AG10803 (cell line): ENCODE results near the gene ANGEL1.

Source experiments
- DNase-seq: peaks from one replicate; pipeline ENCODE4 v3.0.0; 2010; ENCODE audit warnings: low read depth
- H3K4me3 ChIP-seq: 2 replicates; pipeline ENCODE4 v1.5.1; 2011; ENCODE audit warnings: mild to moderate bottlenecking, low read length, control low read depth
- TF ChIP-seq, protein P1 (sequence below): conservative IDR thresholded peaks from 2 replicates; pipeline ENCODE4 v1.5.1; 2011; ENCODE audit warnings: mild to moderate bottlenecking, low read length, control low read depth, inconsistent platforms

Gene ANGEL1

DNA sequence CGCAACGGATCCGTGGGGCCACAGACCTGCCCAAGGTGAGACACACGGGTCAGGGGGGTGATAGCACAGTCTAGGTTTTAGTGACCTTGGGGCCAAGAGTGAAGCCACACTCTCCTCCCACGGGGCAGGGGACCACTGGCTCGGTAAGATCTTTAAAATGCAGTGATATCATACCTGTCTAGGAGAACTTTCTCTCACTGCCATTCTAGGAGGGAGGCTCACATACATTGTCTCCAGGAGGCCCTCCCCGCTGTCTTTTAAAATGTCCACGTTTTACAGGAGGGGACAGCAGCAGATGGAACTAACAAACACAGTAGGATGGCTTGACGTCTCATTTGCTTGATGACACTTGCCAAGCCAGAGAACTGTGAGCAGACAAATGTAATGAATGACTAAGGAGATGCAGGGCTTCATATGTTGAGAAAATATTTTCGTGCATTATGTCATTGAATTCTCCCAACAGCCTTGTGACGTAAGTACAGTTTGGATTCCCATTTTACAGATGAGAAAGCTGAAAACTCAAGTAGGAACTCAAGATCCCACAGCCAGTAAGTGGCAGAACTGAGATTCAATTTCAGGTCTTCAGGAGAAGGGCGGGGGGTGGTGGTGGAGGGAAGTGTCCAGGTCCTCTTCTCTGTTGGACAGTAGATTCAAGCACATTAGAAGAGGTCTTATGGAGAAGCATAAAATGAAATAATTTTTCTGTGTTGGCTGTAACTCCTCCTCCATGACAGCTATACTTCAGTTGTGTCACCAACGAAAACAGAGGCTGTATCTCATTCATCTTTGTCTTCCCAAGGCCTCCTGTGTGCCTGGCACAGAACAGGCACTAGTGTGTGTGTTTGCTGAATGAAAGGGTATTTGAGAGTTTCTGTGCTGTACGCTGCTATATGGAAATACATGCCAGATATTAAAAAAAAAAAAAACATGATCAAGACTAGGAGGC is 49.3 kb downstream of the ANGEL1 start:
- no peak for DNase-seq
- TF ChIP-seq, protein P1, sequence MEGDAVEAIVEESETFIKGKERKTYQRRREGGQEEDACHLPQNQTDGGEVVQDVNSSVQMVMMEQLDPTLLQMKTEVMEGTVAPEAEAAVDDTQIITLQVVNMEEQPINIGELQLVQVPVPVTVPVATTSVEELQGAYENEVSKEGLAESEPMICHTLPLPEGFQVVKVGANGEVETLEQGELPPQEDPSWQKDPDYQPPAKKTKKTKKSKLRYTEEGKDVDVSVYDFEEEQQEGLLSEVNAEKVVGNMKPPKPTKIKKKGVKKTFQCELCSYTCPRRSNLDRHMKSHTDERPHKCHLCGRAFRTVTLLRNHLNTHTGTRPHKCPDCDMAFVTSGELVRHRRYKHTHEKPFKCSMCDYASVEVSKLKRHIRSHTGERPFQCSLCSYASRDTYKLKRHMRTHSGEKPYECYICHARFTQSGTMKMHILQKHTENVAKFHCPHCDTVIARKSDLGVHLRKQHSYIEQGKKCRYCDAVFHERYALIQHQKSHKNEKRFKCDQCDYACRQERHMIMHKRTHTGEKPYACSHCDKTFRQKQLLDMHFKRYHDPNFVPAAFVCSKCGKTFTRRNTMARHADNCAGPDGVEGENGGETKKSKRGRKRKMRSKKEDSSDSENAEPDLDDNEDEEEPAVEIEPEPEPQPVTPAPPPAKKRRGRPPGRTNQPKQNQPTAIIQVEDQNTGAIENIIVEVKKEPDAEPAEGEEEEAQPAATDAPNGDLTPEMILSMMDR = no peak
- H3K4me3 ChIP-seq = no peak overlapping the region

DNA sequence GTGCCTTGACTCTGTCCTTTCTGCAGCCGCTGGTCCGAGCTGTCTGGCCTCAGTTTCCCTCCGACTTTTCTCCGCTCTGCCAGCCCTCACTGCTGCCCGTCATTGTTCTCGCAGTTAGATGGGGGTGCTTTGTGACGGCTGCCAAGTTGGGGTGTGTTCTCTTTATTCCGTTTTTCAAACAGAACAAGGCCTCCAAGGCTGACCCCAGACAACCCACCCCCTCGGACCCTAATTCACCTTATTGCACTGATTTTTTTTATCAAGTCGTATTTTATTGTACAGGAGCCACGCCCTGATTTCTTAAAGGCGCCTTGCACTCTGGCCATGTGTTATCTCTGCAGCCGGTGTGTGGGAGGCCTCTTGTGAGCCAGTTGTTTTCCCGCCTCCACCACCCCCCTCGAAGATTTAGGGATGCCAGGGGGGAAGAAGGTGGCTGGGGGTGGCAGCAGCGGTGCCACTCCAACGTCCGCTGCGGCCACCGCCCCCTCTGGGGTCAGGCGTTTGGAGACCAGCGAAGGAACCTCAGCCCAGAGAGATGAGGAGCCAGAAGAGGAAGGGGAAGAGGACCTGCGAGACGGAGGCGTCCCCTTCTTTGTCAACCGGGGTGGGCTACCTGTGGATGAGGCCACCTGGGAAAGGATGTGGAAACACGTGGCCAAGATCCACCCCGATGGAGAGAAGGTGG is 50.1 kb downstream of the ANGEL1 start:
- peak overlapping the region; percentile 76 for H3K4me3 ChIP-seq
- DNase-seq = no peak
- TF ChIP-seq, protein P1 = no peak

DNA sequence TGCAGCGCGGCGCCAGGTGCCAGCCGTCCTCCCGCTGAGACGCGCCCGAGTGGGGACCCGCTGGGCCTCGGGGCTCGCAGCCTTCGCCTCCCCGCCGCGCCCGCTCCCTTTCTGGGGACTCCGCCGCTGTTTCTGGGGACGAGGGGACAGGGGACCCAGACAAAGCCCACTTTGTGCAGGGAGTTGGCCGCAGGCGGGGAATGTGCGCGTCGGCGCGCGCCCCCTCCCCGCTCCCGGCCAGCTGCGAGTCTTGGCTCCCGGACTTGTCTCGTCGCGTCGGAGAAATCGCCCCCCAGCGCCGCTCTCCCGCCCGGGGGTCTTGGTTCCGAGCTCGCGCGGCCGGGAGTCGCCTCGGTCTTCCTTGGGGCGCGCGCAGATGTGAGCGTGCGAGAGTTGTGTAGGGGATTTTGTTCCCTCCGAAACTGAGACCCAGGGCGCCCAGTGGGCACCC is 50.7 kb downstream of the ANGEL1 start:
- TF ChIP-seq, protein P1 = no peak
- DNase-seq = no peak
- H3K4me3 ChIP-seq = peak overlapping the region; percentile 76

DNA sequence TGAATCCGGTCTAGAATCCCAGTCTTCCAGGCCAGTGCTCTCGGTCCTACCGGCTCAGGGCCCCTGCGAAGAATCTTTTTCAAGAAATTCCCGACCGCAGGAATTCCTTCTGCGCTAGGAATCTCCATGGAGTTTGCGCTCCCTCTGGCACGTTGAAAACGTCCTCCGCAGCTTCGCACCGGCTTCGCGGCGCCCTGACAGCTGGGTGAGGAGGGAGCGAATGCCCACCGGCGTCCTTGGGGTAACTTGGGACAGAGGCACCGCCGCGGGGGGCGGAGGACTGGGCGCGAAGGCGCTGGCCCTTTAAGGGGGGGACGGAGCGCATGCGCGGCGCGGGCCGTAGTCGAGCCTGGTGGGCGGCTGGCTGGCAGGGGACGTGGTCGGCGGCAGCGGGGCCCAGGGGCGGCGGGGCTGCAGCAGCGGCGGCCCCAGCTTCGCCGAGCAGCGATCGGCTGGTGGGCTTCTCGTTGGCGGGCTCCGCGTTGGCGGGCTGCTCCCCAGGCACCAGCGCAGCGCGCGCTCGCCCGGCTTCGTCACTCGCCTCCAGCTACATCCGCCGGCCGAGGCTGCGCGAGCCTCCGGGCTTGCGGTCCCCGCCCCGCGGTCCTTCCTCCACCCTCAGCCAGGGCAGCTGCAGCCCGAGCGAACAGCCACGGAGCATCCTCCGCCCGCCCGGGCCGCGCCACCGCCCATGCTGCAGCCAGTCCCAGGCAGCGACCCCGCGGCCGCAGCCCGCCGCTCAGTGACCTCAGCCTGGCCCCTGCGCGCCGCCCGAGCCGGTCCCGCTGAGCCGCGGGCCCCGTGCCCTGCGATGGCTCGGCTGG is 51.3 kb downstream of the ANGEL1 start, which contains the start of gene VASH1:
Gene VASH1, plus strand, starts transcription at position 333 of the 824 bp plus-strand sequence. CDS start 1,354 bp downstream, outside the sequence.
- peak; percentile 72 for DNase-seq
- TF ChIP-seq, protein P1 = no peak
- H3K4me3 ChIP-seq = peak within 1 kb of the TSS; percentile 76

DNA sequence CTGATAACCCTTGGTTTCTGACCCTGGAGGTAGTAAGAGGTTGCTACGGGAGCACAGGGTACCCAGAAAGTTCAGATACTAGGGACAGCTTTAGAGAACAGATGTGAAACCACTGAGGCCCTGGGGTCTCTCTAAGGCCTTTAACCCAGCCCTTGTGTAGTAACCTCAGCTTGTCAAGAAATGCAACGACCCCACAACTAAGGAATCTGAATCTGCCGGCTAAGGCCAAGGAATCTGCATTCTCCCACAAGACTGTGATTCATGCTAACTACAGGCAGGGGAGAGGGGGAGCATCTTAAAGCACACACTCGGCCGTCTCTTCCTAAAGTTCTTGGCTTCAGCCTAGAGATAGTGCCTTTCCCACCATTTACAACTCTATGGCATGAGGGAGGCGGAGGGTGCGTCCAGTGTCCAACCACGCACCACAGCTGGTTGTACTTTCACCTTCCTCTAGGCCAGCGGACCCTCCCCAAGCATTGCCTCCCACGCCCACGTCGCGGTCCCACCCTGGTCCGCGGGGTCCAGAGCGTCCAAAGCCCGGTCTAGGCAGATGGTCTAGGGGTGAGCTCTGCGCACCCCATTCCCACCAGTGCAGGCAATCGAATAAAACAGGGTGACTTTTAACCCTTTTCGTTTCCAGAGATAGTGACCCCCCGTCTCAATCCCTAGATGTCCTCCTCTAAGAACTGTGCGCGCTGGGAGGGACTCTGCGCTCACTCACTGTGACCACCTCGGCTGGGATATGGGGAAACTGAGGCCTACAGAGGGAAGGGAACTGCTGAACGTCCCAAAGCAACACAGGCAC is 52.1 kb downstream of the ANGEL1 start:
- peak overlapping the region; percentile 76 for H3K4me3 ChIP-seq
- DNase-seq = no peak
- TF ChIP-seq, protein P1 = no peak

DNA sequence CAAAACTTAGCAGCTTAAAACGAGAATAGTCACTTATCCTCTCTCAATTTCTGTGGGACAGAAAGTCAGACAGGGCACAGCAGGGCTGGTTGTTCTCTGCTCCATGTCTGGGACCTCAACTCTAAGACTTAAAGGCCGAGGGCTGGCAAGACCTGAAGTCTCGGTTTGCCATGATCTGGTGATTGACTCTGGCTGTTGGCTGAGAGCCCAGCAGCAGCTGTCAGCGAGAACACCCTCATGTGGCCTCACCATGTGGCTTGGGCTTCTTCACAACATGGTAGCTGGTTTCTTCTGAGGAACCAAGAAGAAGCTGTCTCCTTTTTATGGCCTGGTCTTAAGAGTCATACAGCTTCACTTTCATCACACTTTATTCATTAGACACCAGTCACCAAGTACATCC is 53.1 kb downstream of the ANGEL1 start:
- no peak for DNase-seq
- no peak overlapping the region for H3K4me3 ChIP-seq
- TF ChIP-seq, protein P1 = no peak
